Mesenchymal stem cell (in vitro differentiated cells and primary cell): Measurements from ENCODE around the gene EYA2.

Source experiments
- DNase-seq: peaks from one replicate; pipeline ENCODE4 v3.0.0-alpha.2; 2013
- H2AFZ ChIP-seq: one replicate; pipeline ENCODE4 v1.6.1; 2013; ENCODE audit warnings: low read depth, mild to moderate bottlenecking, control low read depth, inconsistent platforms, low read length, moderate library complexity
- H2AK5ac ChIP-seq: 2 replicates; pipeline ENCODE4 v1.6.1; 2013; ENCODE audit warnings: low read length, moderate library complexity, mild to moderate bottlenecking, inconsistent platforms; ENCODE audit not compliant: severe bottlenecking
- H2BK120ac ChIP-seq: one replicate; pipeline ENCODE4 v1.6.1; 2013; ENCODE audit warnings: low read depth, mild to moderate bottlenecking, inconsistent platforms, low read length, moderate library complexity
- H2BK12ac ChIP-seq, 2 experiments: one replicate each; pipeline ENCODE4 v1.6.1; 2013; ENCODE audit warnings: inconsistent platforms in 2 of 2, low read length in 2 of 2, mild to moderate bottlenecking in 2 of 2, moderate library complexity in 2 of 2, control low read depth in 1 of 2
- H2BK15ac ChIP-seq: one replicate; pipeline ENCODE4 v1.6.1; 2013; ENCODE audit warnings: mild to moderate bottlenecking, low read depth, inconsistent platforms; ENCODE audit not compliant: poor library complexity, severe bottlenecking
- H2BK5ac ChIP-seq: 2 replicates; pipeline ENCODE4 v1.6.1; 2013; ENCODE audit warnings: low read depth, mild to moderate bottlenecking, low read length, control low read depth, inconsistent platforms; ENCODE audit not compliant: poor library complexity, severe bottlenecking
- H3K14ac ChIP-seq, 2 experiments: one replicate each; pipeline ENCODE4 v1.6.1; 2013; ENCODE audit warnings: inconsistent platforms in 2 of 2, low read length in 2 of 2, control low read depth in 1 of 2, mild to moderate bottlenecking in 1 of 2, moderate library complexity in 1 of 2
- H3K18ac ChIP-seq, 2 experiments: one replicate each; pipeline ENCODE4 v1.6.1; 2013; ENCODE audit warnings: inconsistent platforms in 2 of 2, low read length in 2 of 2, control low read depth in 1 of 2, low read depth in 1 of 2, mild to moderate bottlenecking in 1 of 2
- H3K23ac ChIP-seq, 2 experiments: one replicate each; pipeline ENCODE4 v1.6.1; 2013; ENCODE audit warnings: inconsistent platforms in 2 of 2, low read length in 2 of 2, mild to moderate bottlenecking in 2 of 2, moderate library complexity in 2 of 2, control low read depth in 1 of 2
- H3K27ac ChIP-seq: 2 replicates; pipeline ENCODE4 v1.5.1; 2013; ENCODE audit warnings: mild to moderate bottlenecking, moderate library complexity, low read length, control low read depth, inconsistent platforms; ENCODE audit not compliant: poor library complexity, severe bottlenecking
- H3K27me3 ChIP-seq, 2 experiments: 2 replicates each; pipeline versions ENCODE4 v1.6.1 to v1.7.0; 2013; ENCODE audit warnings: low read length in 2 of 2, mild to moderate bottlenecking in 2 of 2, moderate library complexity in 2 of 2, control low read depth in 1 of 2, inconsistent platforms in 1 of 2; ENCODE audit not compliant: control insufficient read depth in 1 of 2, insufficient read depth in 1 of 2
- H3K36me3 ChIP-seq, 2 experiments: 2 replicates each; pipeline versions ENCODE4 v1.6.1 to v1.7.0; 2013; ENCODE audit warnings: low read length in 2 of 2, control low read depth in 1 of 2, inconsistent platforms in 1 of 2, low read depth in 1 of 2, mild to moderate bottlenecking in 1 of 2; ENCODE audit not compliant: insufficient read depth in 2 of 2, control insufficient read depth in 1 of 2
- H3K4ac ChIP-seq, 2 experiments: one replicate each; pipeline ENCODE4 v1.6.1; 2013; ENCODE audit warnings: inconsistent platforms in 2 of 2, low read length in 2 of 2, mild to moderate bottlenecking in 2 of 2, moderate library complexity in 2 of 2, control low read depth in 1 of 2, low read depth in 1 of 2
- H3K4me1 ChIP-seq: 2 replicates; pipeline ENCODE4 v1.6.1; 2013; ENCODE audit warnings: low read depth, low read length, control low read depth; ENCODE audit not compliant: control insufficient read depth, insufficient read depth
- H3K4me2 ChIP-seq: 2 replicates; pipeline ENCODE4 v1.6.1; 2013; ENCODE audit warnings: low read length, mild to moderate bottlenecking, inconsistent platforms; ENCODE audit not compliant: poor library complexity, severe bottlenecking
- H3K4me3 ChIP-seq, 2 experiments: 2 replicates each; pipeline versions ENCODE4 v1.5.1 to v1.7.0; 2013; ENCODE audit warnings: low read length in 2 of 2, mild to moderate bottlenecking in 2 of 2, control low read depth in 1 of 2, low read depth in 1 of 2; ENCODE audit not compliant: insufficient read depth in 1 of 2
- H3K79me1 ChIP-seq: replicated peaks from 2 replicates; pipeline ENCODE4 v1.6.1; 2013; ENCODE audit warnings: mild to moderate bottlenecking, control low read depth, low read length, inconsistent platforms; ENCODE audit not compliant: poor library complexity, severe bottlenecking
- H3K9ac ChIP-seq: 2 replicates; pipeline ENCODE4 v1.7.0; 2013; ENCODE audit warnings: mild to moderate bottlenecking, low read length, moderate library complexity
- H3K9me3 ChIP-seq: 2 replicates; pipeline ENCODE4 v1.7.0; 2013; ENCODE audit warnings: mild to moderate bottlenecking, low read length; ENCODE audit not compliant: control insufficient read depth
- H4K8ac ChIP-seq: one replicate; pipeline ENCODE4 v1.6.1; 2013; ENCODE audit warnings: inconsistent platforms, mild to moderate bottlenecking, low read length, moderate library complexity
- H4K91ac ChIP-seq: one replicate; pipeline ENCODE4 v1.6.1; 2013; ENCODE audit warnings: mild to moderate bottlenecking, low read length, inconsistent platforms
- WGBS: methylation state at CpG from one replicate; pipeline ENCODE4 v1.1.7; 2013; ENCODE audit warnings: mixed read lengths; 5-methylcytosine and 5-hydroxymethylcytosine counted together

Gene EYA2

GRCh38 chr20:46853926-46854325 is 40.7 kb upstream of the EYA2 start:
- H3K27ac ChIP-seq, result no peak overlapping the region
- no peak overlapping the region for H3K4me2 ChIP-seq
- H2BK15ac ChIP-seq, result no peak overlapping the region
- H3K14ac ChIP-seq, result no peak overlapping the region
- H3K23ac ChIP-seq, result no peak overlapping the region
- H3K4ac ChIP-seq, result no peak overlapping the region
- no peak overlapping the region for H2AFZ ChIP-seq
- no peaks in the 10 kb centered on the region for H3K36me3 ChIP-seq
- H3K4me3 ChIP-seq, result no peak overlapping the region
- H2BK5ac ChIP-seq, result no peak overlapping the region
- H2BK120ac ChIP-seq, result no peak overlapping the region
- H3K9me3 ChIP-seq, result peaks cover 2% of the 10 kb centered on the region
- no peak overlapping the region for H3K9ac ChIP-seq
- H4K91ac ChIP-seq, result no peak overlapping the region
- H3K27me3 ChIP-seq, result peaks cover 0 to 36% of the 10 kb centered on the region in 2 experiments
- no peak overlapping the region for H3K18ac ChIP-seq
- no peaks in the 10 kb centered on the region for H3K4me1 ChIP-seq
- no peak overlapping the region for H2BK12ac ChIP-seq
- 86% methylated on average over 10 of the region's 10 CpGs for WGBS
- H2AK5ac ChIP-seq, result no peak overlapping the region
- no peak overlapping the region for H4K8ac ChIP-seq
- DNase-seq, result no peak
- no peaks in the 10 kb centered on the region for H3K79me1 ChIP-seq

GRCh38 chr20:46857061-46857831 is 37.4 kb upstream of the EYA2 start:
- no peaks in the 10 kb centered on the region for H3K4me1 ChIP-seq
- no peak overlapping the region for H3K27ac ChIP-seq
- H4K8ac ChIP-seq, result no peak overlapping the region
- H3K4ac ChIP-seq, result no peak overlapping the region
- H2BK120ac ChIP-seq, result no peak overlapping the region
- no peak overlapping the region for H2BK5ac ChIP-seq
- WGBS, result 67% methylated on average over 6 of the region's 6 CpGs
- H3K4me2 ChIP-seq, result no peak overlapping the region
- no peak overlapping the region for H2BK15ac ChIP-seq
- H3K27me3 ChIP-seq, result peaks cover 0 to 7% of the 10 kb centered on the region in 2 experiments
- no peak overlapping the region for H2AK5ac ChIP-seq
- no peak overlapping the region for H2BK12ac ChIP-seq
- no peaks in the 10 kb centered on the region for H3K79me1 ChIP-seq
- DNase-seq, result no peak
- no peak overlapping the region for H3K9ac ChIP-seq
- H3K18ac ChIP-seq, result no peak overlapping the region
- H3K9me3 ChIP-seq, result peaks cover 6% of the 10 kb centered on the region
- no peak overlapping the region for H3K23ac ChIP-seq
- H4K91ac ChIP-seq, result no peak overlapping the region
- H3K36me3 ChIP-seq, result no peaks in the 10 kb centered on the region
- no peak overlapping the region for H3K14ac ChIP-seq
- no peak overlapping the region for H2AFZ ChIP-seq
- no peak overlapping the region for H3K4me3 ChIP-seq

GRCh38 chr20:46865824-46866223 is 28.8 kb upstream of the EYA2 start:
- Histone ChIP-seq H2BK15ac (no peak overlapping the region), H3K4me3 (no peak overlapping the region), H3K23ac (no peak overlapping the region), H2AFZ (no peak overlapping the region), H3K27me3 (no peaks in the 10 kb centered on the region), H2AK5ac (no peak overlapping the region), H3K27ac (no peak overlapping the region), H3K79me1 (no peaks in the 10 kb centered on the region), H4K8ac (no peak overlapping the region), H3K36me3 (no peaks in the 10 kb centered on the region), H3K4me2 (no peak overlapping the region), H3K4me1 (no peaks in the 10 kb centered on the region), H3K9ac (no peak overlapping the region), H3K4ac (no peak overlapping the region), H4K91ac (no peak overlapping the region), H3K14ac (no peak overlapping the region), H2BK5ac (no peak overlapping the region), H2BK120ac (no peak overlapping the region), H3K18ac (no peak overlapping the region), H3K9me3 (peaks cover 27% of the 10 kb centered on the region), H2BK12ac (no peak overlapping the region)
- DNase-seq, result no peak
- 87% methylated on average over 2 of the region's 4 CpGs for WGBS

GRCh38 chr20:46870041-46870440 is 24.6 kb upstream of the EYA2 start:
- Histone ChIP-seq H3K79me1 (no peaks in the 10 kb centered on the region), H3K4me1 (no peaks in the 10 kb centered on the region), H4K91ac (no peak overlapping the region), H2BK12ac (no peak overlapping the region), H3K4ac (no peak overlapping the region), H2BK120ac (no peak overlapping the region), H3K14ac (no peak overlapping the region), H3K9ac (no peak overlapping the region), H2BK15ac (no peak overlapping the region), H2AK5ac (no peak overlapping the region), H3K4me2 (no peak overlapping the region), H3K18ac (no peak overlapping the region), H3K27ac (no peak overlapping the region), H3K36me3 (no peaks in the 10 kb centered on the region), H3K27me3 (peaks cover 0 to 5% of the 10 kb centered on the region in 2 experiments), H3K4me3 (no peak overlapping the region), H2BK5ac (no peak overlapping the region), H3K23ac (no peak overlapping the region), H2AFZ (no peak overlapping the region), H3K9me3 (peaks cover 24% of the 10 kb centered on the region), H4K8ac (no peak overlapping the region)
- no peak for DNase-seq
- WGBS, result no CpG with 5 or more reads among the region's 1 CpG
